Transverse colon (tissue), 4 donors: ENCODE measurements around the gene PABPC5. TPM values are rescaled to one million over a fixed set of nuclear protein-coding genes. Genes with fewer than 3 reads are reported as not detected.

Source experiments
- DNase-seq: peaks from one replicate; pipeline ENCODE4 v3.0.0-alpha.2; 2019
- H3K27ac ChIP-seq, 4 donors: fragments of 200-600 bp; sonication (generic); 2 replicates each; pipeline ENCODE4 v1.5.1; 2016 to 2018; ENCODE audit warnings: inconsistent platforms in 4 of 4
- H3K27me3 ChIP-seq: fragments of 200-600 bp; sonication (generic); 2 replicates; pipeline ENCODE4 v1.5.1; 2017; ENCODE audit warnings: inconsistent platforms
- H3K36me3 ChIP-seq, 4 donors: fragments of 200-600 bp; sonication (generic); 2 replicates each; pipeline ENCODE4 v1.5.1; 2017 to 2019; ENCODE audit warnings: inconsistent platforms in 4 of 4
- H3K4me1 ChIP-seq, 4 donors: fragments of 200-600 bp; sonication (generic); 2 replicates each; pipeline ENCODE4 v1.5.1; 2017 to 2020; ENCODE audit warnings: inconsistent platforms in 4 of 4
- H3K4me3 ChIP-seq, 4 donors: fragments of 200-600 bp; sonication (generic); 1 replicate in 1 of 4; 2 replicates in 3 of 4; pipeline versions ENCODE4 v1.5.1 to v1.6.1; 2017 to 2019; ENCODE audit warnings: inconsistent platforms in 4 of 4
- H3K9me3 ChIP-seq, 2 donors: fragments of 200-600 bp; sonication (generic); 2 replicates each; pipeline ENCODE4 v1.5.1; 2017 to 2019; ENCODE audit warnings: inconsistent platforms in 2 of 2
- EP300 ChIP-seq: sonication (generic); formaldehyde crosslinking; IDR thresholded peaks from one replicate; pipeline ENCODE4 v1.6.1; 2017; ENCODE audit warnings: antibody characterized with exemption, low read depth
- POLR2A ChIP-seq: fragments of 450-650 bp; IDR thresholded peaks from one replicate; pipeline ENCODE4 v1.6.1; 2016; ENCODE audit warnings: antibody characterized with exemption, mild to moderate bottlenecking, moderate library complexity
- POLR2AphosphoS5 ChIP-seq, 3 donors: sonication (generic); formaldehyde crosslinking; IDR thresholded peaks; one replicate each; pipeline ENCODE4 v1.6.1; 2016; ENCODE audit warnings: antibody characterized with exemption in 3 of 3
- WGBS, 2 donors: methylation state at CpG; one replicate each; pipeline ENCODE4 v1.1.5; 2018; ENCODE audit warnings: low coverage in 1 of 2; 5-methylcytosine and 5-hydroxymethylcytosine counted together
- in situ Hi-C, 4 donors: fragments of 200-750 bp; cut with MboI; loops; one replicate each; pipeline versions ENCODE4 v1.15.0 to v1.15.1; 2017; ENCODE audit warnings: low sequenced_read_pairs in 3 of 4, low pct_ligation_motif_present in 1 of 4, low pct_unique_long_range_greater_than_20kb in 1 of 4
- intact Hi-C: fragments of 100-400 bp; cut with DNase I; formaldehyde crosslinking; loops from one replicate; pipeline ENCODE4 v1.15.1; 2023; ENCODE audit warnings: low total_unique reads
- small RNA-seq, 4 donors: library from RNA; depleted of rRNA; stranded (forward); fragments of <200 nt; gene quantifications; one replicate each; pipeline ENCODE3, GENCODE V24; 2016
- total RNA-seq, 4 donors: library from RNA; depleted of rRNA; stranded (reverse); fragments of >200 nt; gene quantifications; one replicate each; pipeline ENCODE4 v1.1.0, GENCODE V29; 2016
- TF ChIP-seq, protein P1 (sequence below), 5 experiments: fragments of 200-600 bp in 3 of 5; fragments of 450-650 bp in 2 of 5; sonication (generic) in 3 of 5; IDR thresholded peaks; 1 replicate in 2 of 5; 2 replicates in 3 of 5; pipeline ENCODE4 v1.5.1; 2016 to 2017; ENCODE audit warnings: antibody characterized with exemption in 5 of 5, inconsistent platforms in 3 of 5, mild to moderate bottlenecking in 2 of 5, moderate library complexity in 1 of 5

PABPC5 gene
- total RNA-seq: 1 to 10 TPM in 1 of 4 donors, under 1 TPM in 1, not detected in 2; 0.96 to 1.1 TPM

DNA sequence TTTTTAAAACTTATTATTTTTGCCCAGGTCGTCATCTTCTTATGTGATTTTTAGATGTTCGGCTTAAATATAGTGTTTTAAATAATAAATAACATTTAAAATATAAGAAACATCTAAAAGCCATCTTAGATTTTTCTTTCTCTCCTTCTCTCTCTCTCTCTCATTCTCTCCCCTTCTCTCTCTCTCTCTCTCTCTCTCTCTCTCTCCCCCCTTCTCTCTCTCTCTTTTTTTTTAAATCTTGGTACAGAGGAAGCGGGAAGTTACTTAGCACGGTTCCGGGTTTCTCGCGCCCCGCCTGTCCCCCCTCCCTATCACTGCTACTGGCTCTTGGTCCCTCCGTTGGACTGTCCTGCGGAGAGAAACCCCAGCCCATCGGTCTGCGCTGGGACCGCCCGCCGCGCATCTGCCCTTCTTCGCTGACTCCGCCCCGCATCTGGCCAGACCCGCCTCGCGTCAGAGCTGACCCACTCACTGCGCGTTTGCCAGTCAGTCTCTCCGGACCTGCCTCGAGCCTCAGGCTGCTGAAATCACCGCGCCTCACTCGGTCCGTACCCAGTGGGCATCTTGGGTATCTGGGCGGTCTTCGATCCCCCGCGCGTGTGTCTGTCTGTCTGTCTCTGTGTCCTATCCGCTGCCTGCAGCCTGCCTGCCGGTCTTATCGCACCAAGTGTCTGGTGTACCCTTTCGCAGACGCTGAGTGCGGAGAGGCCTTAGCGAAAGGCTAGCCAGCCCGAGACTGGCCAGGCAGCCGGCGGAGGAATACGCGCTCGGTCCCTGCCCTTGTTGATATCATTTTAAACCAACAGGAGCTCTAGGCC lies at the start of gene PABPC5:
TSS of gene PABPC5 (plus strand) at position 489 of the 818 bp plus-strand sequence. CDS start 739 bp downstream, outside the sequence.
- Histone ChIP-seq H3K36me3 (no peaks in the 10 kb centered on the region), H3K9me3 (no peaks in the 10 kb centered on the region), H3K4me1 (no peaks in the 10 kb centered on the region), H3K27me3 (no peaks in the 10 kb centered on the region), H3K4me3 (peak within 1 kb of the TSS; percentile 11 to 35 (median 22)), H3K27ac (peak within 1 kb of the TSS; percentile 49 to 84 (median 79))
- in situ Hi-C loops: no loop called here
- peak; percentile 57 for DNase-seq
- TF ChIP-seq, protein P1, sequence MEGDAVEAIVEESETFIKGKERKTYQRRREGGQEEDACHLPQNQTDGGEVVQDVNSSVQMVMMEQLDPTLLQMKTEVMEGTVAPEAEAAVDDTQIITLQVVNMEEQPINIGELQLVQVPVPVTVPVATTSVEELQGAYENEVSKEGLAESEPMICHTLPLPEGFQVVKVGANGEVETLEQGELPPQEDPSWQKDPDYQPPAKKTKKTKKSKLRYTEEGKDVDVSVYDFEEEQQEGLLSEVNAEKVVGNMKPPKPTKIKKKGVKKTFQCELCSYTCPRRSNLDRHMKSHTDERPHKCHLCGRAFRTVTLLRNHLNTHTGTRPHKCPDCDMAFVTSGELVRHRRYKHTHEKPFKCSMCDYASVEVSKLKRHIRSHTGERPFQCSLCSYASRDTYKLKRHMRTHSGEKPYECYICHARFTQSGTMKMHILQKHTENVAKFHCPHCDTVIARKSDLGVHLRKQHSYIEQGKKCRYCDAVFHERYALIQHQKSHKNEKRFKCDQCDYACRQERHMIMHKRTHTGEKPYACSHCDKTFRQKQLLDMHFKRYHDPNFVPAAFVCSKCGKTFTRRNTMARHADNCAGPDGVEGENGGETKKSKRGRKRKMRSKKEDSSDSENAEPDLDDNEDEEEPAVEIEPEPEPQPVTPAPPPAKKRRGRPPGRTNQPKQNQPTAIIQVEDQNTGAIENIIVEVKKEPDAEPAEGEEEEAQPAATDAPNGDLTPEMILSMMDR (IDR thresholded peaks at IDR 0.05): peak in 1 of 5 experiments; percentile 20
- peak; percentile 70 to 84 (median 79) for TF ChIP-seq POLR2AphosphoS5 (IDR thresholded peaks at IDR 0.05)
- peak; percentile 53 for TF ChIP-seq POLR2A
- no peak for TF ChIP-seq EP300
- intact Hi-C loops: no loop called here
- 52 to 61% methylated on average over 2 to 48 of the region's 48 CpGs for WGBS, 2 donors

DNA sequence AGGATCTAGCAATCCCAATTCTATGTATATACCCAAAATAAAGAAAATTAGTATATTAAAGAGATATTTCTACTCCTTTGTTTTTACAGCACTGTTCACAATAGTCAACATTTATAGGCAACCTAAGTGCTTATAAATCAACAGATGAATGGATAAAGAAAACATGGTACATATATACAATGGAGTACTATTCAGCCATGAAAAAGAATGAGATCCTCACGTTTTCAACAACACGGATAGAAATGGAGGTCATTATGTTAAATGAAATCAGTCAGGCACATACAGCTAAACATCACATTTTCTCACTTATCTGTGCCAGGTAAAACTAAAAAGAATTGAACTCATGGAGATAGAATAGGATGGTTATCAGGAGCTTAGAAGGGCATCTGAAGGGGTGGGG lies 45.6 kb upstream of the PABPC5 start:
- intact Hi-C loops (no loop called here), in situ Hi-C loops (no loop called here)
- Histone ChIP-seq H3K4me3 (no peak overlapping the region), H3K9me3 (no peaks in the 10 kb centered on the region), H3K27me3 (no peaks in the 10 kb centered on the region), H3K36me3 (no peaks in the 10 kb centered on the region), H3K4me1 (no peaks in the 10 kb centered on the region), H3K27ac (no peak overlapping the region)
- TF ChIP-seq, protein P1 (IDR thresholded peaks at IDR 0.05): no peak
- TF ChIP-seq POLR2AphosphoS5 (IDR thresholded peaks at IDR 0.05) (no peak), EP300 (no peak), POLR2A (no peak)
- 80 to 100% methylated on average over 2 of the region's 2 CpGs for WGBS, 2 donors
- DNase-seq: no peak

DNA sequence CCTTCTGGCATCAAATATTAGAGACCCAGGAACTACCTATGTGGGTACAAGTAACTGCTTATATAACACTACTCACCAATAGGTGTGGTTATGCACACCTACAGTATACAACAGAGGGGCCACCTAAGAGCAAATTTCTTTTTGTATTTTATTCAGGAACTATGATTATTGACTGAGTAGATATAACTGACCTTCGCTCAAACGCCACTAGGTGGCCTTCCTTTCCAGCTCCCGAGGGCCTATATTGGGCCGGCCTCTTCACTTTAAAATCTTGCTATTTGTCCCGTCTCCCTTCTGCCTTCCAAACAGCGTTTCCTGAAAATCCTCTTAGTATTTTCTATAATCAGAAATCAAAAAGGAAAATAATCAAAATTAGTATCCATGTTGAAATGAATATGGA lies 19.9 kb upstream of the PABPC5 start:
- in situ Hi-C loops: no loop called here

DNA sequence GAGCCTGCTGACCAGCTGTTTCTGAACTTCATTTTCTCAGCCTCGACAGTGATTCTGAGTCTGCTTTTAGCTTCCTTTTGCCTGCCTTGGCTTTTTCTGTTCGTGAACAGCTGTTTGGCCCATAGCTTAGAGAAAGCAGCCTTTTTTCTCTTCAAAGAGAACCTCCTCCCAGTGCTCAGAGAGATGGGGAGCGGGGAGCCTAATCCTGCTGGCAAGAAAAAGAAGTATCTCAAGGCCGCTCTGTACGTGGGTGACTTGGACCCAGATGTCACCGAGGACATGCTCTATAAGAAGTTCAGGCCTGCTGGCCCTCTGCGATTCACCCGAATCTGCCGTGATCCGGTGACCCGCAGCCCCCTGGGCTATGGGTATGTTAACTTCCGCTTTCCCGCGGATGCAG lies 756 bp downstream of the PABPC5 start:
- in situ Hi-C loops (no loop called here), intact Hi-C loops (no loop called here)
- H3K4me1 ChIP-seq: no peaks in the 10 kb centered on the region
- TF ChIP-seq POLR2A (no peak), EP300 (no peak), POLR2AphosphoS5 (IDR thresholded peaks at IDR 0.05) (no peak)
- TF ChIP-seq, protein P1 (IDR thresholded peaks at IDR 0.05): no peak
- H3K4me3 ChIP-seq: peak overlapping the region in 3 of 4 donors; percentile 22 to 35 (median 23)
- no peaks in the 10 kb centered on the region for H3K27me3 ChIP-seq
- no peak for DNase-seq
- WGBS, 2 donors: 76% methylated on average over 14 of the region's 14 CpGs; no CpG with 5 or more reads in 1 of the 2 donors
- no peaks in the 10 kb centered on the region for H3K36me3 ChIP-seq
- no peaks in the 10 kb centered on the region for H3K9me3 ChIP-seq
- peak overlapping the region; percentile 49 to 84 (median 79) for H3K27ac ChIP-seq

More for the DNA sequence above, 19.9 kb upstream of the PABPC5 start:
- no peak for TF ChIP-seq POLR2A
- TF ChIP-seq, protein P1 (IDR thresholded peaks at IDR 0.05): peak in 3 of 5 experiments; percentile 13 to 38 (median 15)
- Histone ChIP-seq H3K27me3 (no peaks in the 10 kb centered on the region), H3K9me3 (no peaks in the 10 kb centered on the region), H3K36me3 (no peaks in the 10 kb centered on the region), H3K27ac (no peak overlapping the region), H3K4me1 (no peaks in the 10 kb centered on the region), H3K4me3 (no peak overlapping the region)
- intact Hi-C loops: no loop called here
- DNase-seq: no peak
- WGBS, 2 donors: 27 to 60% methylated on average over 1 to 6 of the region's 6 CpGs

Small RNA genes lying within 50 kb of the gene (small RNA-seq; reads per million reads assigned to genes)
- 0 reads per million in 4 donors for gene AL662874.1
